Osteoblast (primary cell): Measurements from ENCODE around the gene PTPRN2. TPM values are rescaled to one million over a fixed set of nuclear protein-coding genes. Genes with fewer than 3 reads are reported as not detected.

Experiments used
- DNase-seq: peaks from one replicate; pipeline ENCODE4 v3.0.0; 2011; ENCODE audit warnings: low spot score, mixed read lengths; ENCODE audit not compliant: insufficient read length; ENCODE audit errors: missing footprints
- H2AFZ ChIP-seq: 2 replicates; pipeline ENCODE4 v1.6.0; 2011; ENCODE audit warnings: mild to moderate bottlenecking, low read length
- H3K27ac ChIP-seq: 2 replicates; pipeline ENCODE4 v1.5.1; 2011; ENCODE audit warnings: mild to moderate bottlenecking, low read depth, low read length, moderate library complexity
- H3K27me3 ChIP-seq: 2 replicates; pipeline ENCODE4 v1.6.0; 2012; ENCODE audit warnings: mild to moderate bottlenecking, control low read depth, inconsistent platforms, low read length, moderate library complexity; ENCODE audit not compliant: insufficient read depth
- H3K36me3 ChIP-seq: 2 replicates; pipeline ENCODE4 v1.5.1; 2011; ENCODE audit warnings: mild to moderate bottlenecking, low read length, control low read depth, moderate library complexity; ENCODE audit not compliant: insufficient read depth
- H3K4me1 ChIP-seq: 2 replicates; pipeline ENCODE4 v1.5.1; 2011; ENCODE audit warnings: mild to moderate bottlenecking, low read length, control low read depth, moderate library complexity; ENCODE audit not compliant: insufficient read depth
- H3K4me2 ChIP-seq: 2 replicates; pipeline ENCODE4 v1.6.0; 2011; ENCODE audit warnings: mild to moderate bottlenecking, low read length; ENCODE audit not compliant: insufficient read depth
- H3K4me3 ChIP-seq: fragments of 200-600 bp; sonication (generic); 3 replicates; pipeline ENCODE4 v1.5.1; 2012; ENCODE audit warnings: mild to moderate bottlenecking, low read length, inconsistent platforms; ENCODE audit not compliant: insufficient read depth
- H3K79me2 ChIP-seq: 2 replicates; pipeline ENCODE4 v1.6.0; 2012; ENCODE audit warnings: mild to moderate bottlenecking, low read length, control low read depth, inconsistent platforms; ENCODE audit not compliant: insufficient read depth
- H3K9me3 ChIP-seq: 2 replicates; pipeline ENCODE4 v1.5.1; 2011; ENCODE audit warnings: low read depth, low read length, control low read depth
- H4K20me1 ChIP-seq: 2 replicates; pipeline ENCODE4 v1.6.0; 2012; ENCODE audit warnings: mild to moderate bottlenecking, low read length, control low read depth; ENCODE audit not compliant: insufficient read depth
- total RNA-seq: library from RNA; depleted of rRNA; stranded (reverse); fragments of >200 nt; gene quantifications from 2 replicates; pipeline ENCODE4 v1.2.3, GENCODE V29; 2012
- TF ChIP-seq, protein P1 (sequence below): IDR thresholded peaks from 2 replicates; pipeline ENCODE4 v1.5.1; 2011; ENCODE audit warnings: mild to moderate bottlenecking, low read depth, low read length, moderate library complexity; ENCODE audit errors: extremely low read depth

The PTPRN2 gene
- total RNA-seq, 1 donor: 0.36 TPM

DNA sequence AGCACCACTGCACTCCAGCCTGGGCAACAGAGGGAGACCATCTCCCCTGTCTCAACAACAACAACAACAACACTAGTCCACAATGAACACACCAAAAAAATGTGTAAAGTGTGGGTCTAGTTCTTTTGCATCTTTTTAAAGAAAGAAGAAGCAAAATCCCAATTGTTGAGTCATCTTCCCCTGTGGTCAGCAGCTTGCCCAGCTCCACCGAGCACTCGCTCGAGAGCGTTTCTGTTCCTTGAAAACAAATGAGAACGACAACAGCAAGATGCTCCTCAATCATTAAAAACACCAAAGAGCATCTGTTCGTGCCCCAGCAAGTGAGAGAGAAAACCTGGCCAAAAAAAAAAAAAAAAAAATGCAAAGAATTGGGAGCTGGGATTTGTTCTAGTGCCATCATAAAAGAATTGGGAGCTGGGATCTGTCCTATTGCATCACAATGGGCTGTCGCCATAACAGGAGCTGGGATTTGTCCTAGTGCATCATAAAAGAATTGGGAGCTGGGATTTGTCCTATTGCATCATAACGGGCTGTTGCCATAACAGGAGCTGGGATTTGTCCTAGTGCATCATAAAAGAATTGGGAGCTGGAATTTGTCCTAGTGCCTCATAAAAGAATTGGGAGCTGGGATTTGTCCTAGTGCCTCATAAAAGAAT is 118.1 kb downstream of the PTPRN2 start:
- TF ChIP-seq, protein P1, sequence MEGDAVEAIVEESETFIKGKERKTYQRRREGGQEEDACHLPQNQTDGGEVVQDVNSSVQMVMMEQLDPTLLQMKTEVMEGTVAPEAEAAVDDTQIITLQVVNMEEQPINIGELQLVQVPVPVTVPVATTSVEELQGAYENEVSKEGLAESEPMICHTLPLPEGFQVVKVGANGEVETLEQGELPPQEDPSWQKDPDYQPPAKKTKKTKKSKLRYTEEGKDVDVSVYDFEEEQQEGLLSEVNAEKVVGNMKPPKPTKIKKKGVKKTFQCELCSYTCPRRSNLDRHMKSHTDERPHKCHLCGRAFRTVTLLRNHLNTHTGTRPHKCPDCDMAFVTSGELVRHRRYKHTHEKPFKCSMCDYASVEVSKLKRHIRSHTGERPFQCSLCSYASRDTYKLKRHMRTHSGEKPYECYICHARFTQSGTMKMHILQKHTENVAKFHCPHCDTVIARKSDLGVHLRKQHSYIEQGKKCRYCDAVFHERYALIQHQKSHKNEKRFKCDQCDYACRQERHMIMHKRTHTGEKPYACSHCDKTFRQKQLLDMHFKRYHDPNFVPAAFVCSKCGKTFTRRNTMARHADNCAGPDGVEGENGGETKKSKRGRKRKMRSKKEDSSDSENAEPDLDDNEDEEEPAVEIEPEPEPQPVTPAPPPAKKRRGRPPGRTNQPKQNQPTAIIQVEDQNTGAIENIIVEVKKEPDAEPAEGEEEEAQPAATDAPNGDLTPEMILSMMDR: no peak
- H3K9me3 ChIP-seq: no peaks in the 10 kb centered on the region
- H4K20me1 ChIP-seq: no peaks in the 10 kb centered on the region
- H2AFZ ChIP-seq: no peak overlapping the region
- no peaks in the 10 kb centered on the region for H3K36me3 ChIP-seq
- no peaks in the 10 kb centered on the region for H3K4me1 ChIP-seq
- H3K4me2 ChIP-seq: no peak overlapping the region
- no peaks in the 10 kb centered on the region for H3K27me3 ChIP-seq
- no peak overlapping the region for H3K27ac ChIP-seq
- DNase-seq: no peak
- no peaks in the 10 kb centered on the region for H3K79me2 ChIP-seq
- no peak overlapping the region for H3K4me3 ChIP-seq

DNA sequence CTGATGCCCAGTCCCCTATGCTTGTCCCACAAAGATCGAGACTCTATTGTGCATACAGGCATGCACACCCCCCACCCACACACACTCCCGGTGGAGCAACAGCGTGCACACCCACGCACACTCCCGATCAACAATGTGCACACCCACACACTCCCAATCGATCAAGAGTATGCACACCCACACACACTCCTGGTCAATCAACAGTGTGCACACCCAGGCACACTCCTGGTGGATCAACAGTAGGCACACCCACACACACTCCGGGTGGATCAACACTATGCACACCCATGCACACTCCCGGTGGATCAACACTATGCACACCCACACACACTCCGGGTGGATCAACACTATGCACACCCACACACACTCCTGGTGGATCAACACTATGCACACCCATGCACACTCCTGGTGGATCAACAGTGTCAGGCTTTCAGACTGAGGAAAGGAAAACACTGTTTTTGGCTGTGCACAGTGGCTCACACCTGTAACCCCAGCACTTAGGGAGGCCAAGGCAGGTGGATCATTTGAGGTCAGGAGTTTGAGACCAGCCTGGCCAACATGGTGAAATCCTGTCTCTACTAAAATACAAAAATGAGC is 118.8 kb downstream of the PTPRN2 start:
- no peak overlapping the region for H2AFZ ChIP-seq
- H4K20me1 ChIP-seq: no peaks in the 10 kb centered on the region
- H3K79me2 ChIP-seq: no peaks in the 10 kb centered on the region
- H3K36me3 ChIP-seq: no peaks in the 10 kb centered on the region
- no peak overlapping the region for H3K27ac ChIP-seq
- H3K27me3 ChIP-seq: no peaks in the 10 kb centered on the region
- DNase-seq: no peak
- TF ChIP-seq, protein P1: no peak
- H3K4me1 ChIP-seq: no peaks in the 10 kb centered on the region
- H3K4me2 ChIP-seq: no peak overlapping the region
- no peak overlapping the region for H3K4me3 ChIP-seq
- H3K9me3 ChIP-seq: no peaks in the 10 kb centered on the region

DNA sequence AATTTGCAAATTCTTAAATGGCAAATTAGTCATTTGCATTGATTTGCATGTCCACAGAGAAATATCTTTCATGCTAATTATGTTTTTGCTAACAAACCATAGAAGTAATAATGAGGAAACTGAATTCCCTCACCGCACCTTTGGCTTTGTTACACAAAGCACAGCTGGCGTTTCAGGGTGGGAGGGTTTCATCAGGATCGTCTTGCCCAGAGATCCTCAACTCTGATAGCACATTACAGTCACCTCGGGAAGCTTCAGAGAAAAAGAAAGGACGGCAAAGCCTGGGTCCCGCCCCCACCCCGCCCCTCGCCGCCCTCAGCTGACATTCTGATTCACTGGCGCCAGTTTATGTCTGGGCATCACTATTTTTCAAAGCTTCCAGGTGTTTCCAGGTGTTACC is 119.4 kb downstream of the PTPRN2 start:
- no peaks in the 10 kb centered on the region for H4K20me1 ChIP-seq
- DNase-seq: no peak
- TF ChIP-seq, protein P1: no peak
- no peaks in the 10 kb centered on the region for H3K4me1 ChIP-seq
- no peak overlapping the region for H2AFZ ChIP-seq
- H3K4me3 ChIP-seq: no peak overlapping the region
- H3K4me2 ChIP-seq: no peak overlapping the region
- H3K36me3 ChIP-seq: no peaks in the 10 kb centered on the region
- no peaks in the 10 kb centered on the region for H3K79me2 ChIP-seq
- H3K27ac ChIP-seq: no peak overlapping the region
- no peaks in the 10 kb centered on the region for H3K9me3 ChIP-seq
- H3K27me3 ChIP-seq: no peaks in the 10 kb centered on the region

DNA sequence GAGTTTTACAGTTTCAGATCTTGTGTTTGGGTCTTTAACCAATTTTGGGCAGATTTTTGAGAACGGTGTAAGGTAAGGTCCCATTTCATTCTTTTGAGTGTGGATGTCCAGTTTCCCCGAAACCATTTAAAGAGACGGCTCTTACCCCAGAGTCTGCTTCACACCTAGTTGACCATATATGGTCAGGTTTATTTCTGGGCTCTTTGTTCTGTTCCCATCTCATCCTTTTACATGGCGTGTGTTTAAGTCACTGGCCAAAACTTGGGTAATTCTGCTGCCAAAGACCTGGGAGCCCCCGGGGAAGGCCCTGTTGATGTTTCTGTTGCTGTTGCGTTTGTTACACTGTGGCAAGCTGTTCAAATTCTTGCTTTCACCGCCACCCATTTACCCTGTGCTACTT is 120.1 kb downstream of the PTPRN2 start:
- H3K9me3 ChIP-seq: no peaks in the 10 kb centered on the region
- H3K27ac ChIP-seq: no peak overlapping the region
- H3K4me3 ChIP-seq: no peak overlapping the region
- no peaks in the 10 kb centered on the region for H3K36me3 ChIP-seq
- no peaks in the 10 kb centered on the region for H3K4me1 ChIP-seq
- no peak overlapping the region for H2AFZ ChIP-seq
- TF ChIP-seq, protein P1: no peak
- H3K79me2 ChIP-seq: no peaks in the 10 kb centered on the region
- no peaks in the 10 kb centered on the region for H4K20me1 ChIP-seq
- H3K27me3 ChIP-seq: no peaks in the 10 kb centered on the region
- H3K4me2 ChIP-seq: no peak overlapping the region
- DNase-seq: no peak
